ENCODE results near the gene ACAD10. TPM values are rescaled to one million over a fixed set of nuclear protein-coding genes. Genes with fewer than 3 reads are reported as not detected.

Gene ACAD10
- total and polyA plus RNA-seq, 2 of the 13 experiments (the other 11 are each of a cell fraction or from before 2014, with no cell fraction given): 15.2 to 16.3 TPM

DNA sequence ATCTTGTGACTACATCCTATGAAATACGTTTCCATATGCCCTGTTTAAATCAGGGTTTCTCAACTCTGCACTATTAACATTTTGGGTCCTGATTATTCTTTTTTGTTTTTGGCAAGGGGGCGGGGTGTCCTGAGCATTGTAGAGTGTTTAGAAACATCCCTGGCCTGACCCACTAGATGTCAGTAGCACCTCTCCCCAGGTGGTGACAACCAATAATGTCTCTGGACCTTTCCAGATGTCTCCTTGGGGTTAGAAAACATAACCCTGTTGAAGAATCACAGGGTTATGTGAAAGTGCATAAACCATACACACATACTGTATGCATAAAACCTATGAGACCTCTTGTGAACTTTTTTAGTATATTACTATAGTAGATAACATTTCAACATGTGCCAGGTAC lies 1.4 kb downstream of the ACAD10 start:
- no TSS peak for BruUV-seq (replicated peaks)

More for the DNA sequence above, 1.4 kb downstream of the ACAD10 start:
- 52% methylated on average over 2 of the region's 2 CpGs for WGBS (ENCODE audit: low lambda C conversion rate)
- ATAC-seq (peak; percentile 35), DNase-seq (ENCODE audit: low spot score) (peak; percentile 31), FAIRE-seq (no peak)
- Histone ChIP-seq H4K20me1 (ENCODE audit: insufficient read depth, low read length) (no peaks in the 10 kb centered on the region), H3K4me2 (ENCODE audit: low read depth, low read length) (peak overlapping the region; percentile 96), H3K27ac (ENCODE audit: extremely low read length, insufficient read depth, low read length) (no peak overlapping the region), H3K79me2 (ENCODE audit: insufficient read depth, low read length) (peaks cover 39% of the 10 kb centered on the region), H3K27me3 (ENCODE audit: control insufficient read depth in 1 of 2, insufficient read depth in 2 of 2, low read length in 2 of 2) (peaks cover 0 to 7% of the 10 kb centered on the region in 2 experiments; a peak in 1 of 5 replicates), H3K9ac (ENCODE audit: insufficient read depth, low read depth, low read length) (no peak overlapping the region), H3K4me1 (ENCODE audit: insufficient read depth, low read length) (peaks cover 26% of the 10 kb centered on the region), H3K4me3 (replicated peaks in 1 of 3; ENCODE audit: insufficient read depth in 1 of 3, low read depth in 2 of 3, low read length in 3 of 3) (peak overlapping the region in 1 of 3 experiments; percentile 89; a peak in 1 of 6 replicates), H3K36me3 (replicated peaks in 1 of 2; ENCODE audit: control insufficient read depth in 1 of 2, insufficient read depth in 2 of 2, low read length in 2 of 2) (peaks cover 0 to 8% of the 10 kb centered on the region in 2 experiments; a peak in 3 of 5 replicates), H2AFZ (ENCODE audit: low read length) (no peak overlapping the region), H3K9me3 (ENCODE audit: low read length) (no peaks in the 10 kb centered on the region)
- POLR2A ChIA-PET: no interaction called here
- in situ Hi-C loops (cut with HindIII; ENCODE audit: extremely low pct_ligation_motif_present, low pct_unique_long_range_greater_than_20kb) (no loop called here), intact Hi-C loops (cut with micrococcal nuclease; ENCODE audit: unreplicated experiment) (loop anchor here (1.0 kb wide), 1 partner anchor 126 kb away; no protein-coding TSS in a partner anchor)
- TF ChIP-seq STAG1 (CRISPR knock-in tag; IDR thresholded peaks at IDR 0.05) (peak; percentile 49), RNF219 (CRISPR knock-in tag; IDR thresholded peaks at IDR 0.05) (no peak)
- TF ChIP-seq, protein P1, sequence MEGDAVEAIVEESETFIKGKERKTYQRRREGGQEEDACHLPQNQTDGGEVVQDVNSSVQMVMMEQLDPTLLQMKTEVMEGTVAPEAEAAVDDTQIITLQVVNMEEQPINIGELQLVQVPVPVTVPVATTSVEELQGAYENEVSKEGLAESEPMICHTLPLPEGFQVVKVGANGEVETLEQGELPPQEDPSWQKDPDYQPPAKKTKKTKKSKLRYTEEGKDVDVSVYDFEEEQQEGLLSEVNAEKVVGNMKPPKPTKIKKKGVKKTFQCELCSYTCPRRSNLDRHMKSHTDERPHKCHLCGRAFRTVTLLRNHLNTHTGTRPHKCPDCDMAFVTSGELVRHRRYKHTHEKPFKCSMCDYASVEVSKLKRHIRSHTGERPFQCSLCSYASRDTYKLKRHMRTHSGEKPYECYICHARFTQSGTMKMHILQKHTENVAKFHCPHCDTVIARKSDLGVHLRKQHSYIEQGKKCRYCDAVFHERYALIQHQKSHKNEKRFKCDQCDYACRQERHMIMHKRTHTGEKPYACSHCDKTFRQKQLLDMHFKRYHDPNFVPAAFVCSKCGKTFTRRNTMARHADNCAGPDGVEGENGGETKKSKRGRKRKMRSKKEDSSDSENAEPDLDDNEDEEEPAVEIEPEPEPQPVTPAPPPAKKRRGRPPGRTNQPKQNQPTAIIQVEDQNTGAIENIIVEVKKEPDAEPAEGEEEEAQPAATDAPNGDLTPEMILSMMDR (CRISPR knock-in tag; IDR thresholded peaks at IDR 0.05): peak; percentile 35; the same call in 1 of the 2 replicates
- CTCF ChIA-PET (ENCODE audit: low intra/inter-chr PET ratio, low total read pairs): no interaction called here

Data from HepG2 (cell line).